ENCODE measurements around the gene OCA2. TPM values are rescaled to one million over a fixed set of nuclear protein-coding genes. Genes with fewer than 3 reads are reported as not detected.

Gene OCA2
- total and polyA plus RNA-seq, 11 donors: 0.04 to 0.10 (median 0.07) TPM; not detected in 8

GRCh38 chr15:27834684-27835083 is 264.4 kb downstream of the OCA2 start:
- 76 to 82% (median 79%) methylated on average over 10 of the region's 10 CpGs for WGBS, 4 donors
- DNase-seq: no peak
- no peak for ATAC-seq
- H3K4me3 ChIP-seq: no peak overlapping the region
- H3K27ac ChIP-seq: no peak overlapping the region
- no peak for TF ChIP-seq POLR2A (IDR thresholded peaks at IDR 0.05)
- TF ChIP-seq CTCF (IDR thresholded peaks at IDR 0.05): no peak
- H3K36me3 ChIP-seq: no peaks in the 10 kb centered on the region
- intact Hi-C loops (cut with DNase I): no loop called here
- H3K4me1 ChIP-seq: no peaks in the 10 kb centered on the region
- H3K9me3 ChIP-seq: no peaks in the 10 kb centered on the region
- peaks cover 0 to 11% (median 0%) of the 10 kb centered on the region in 9 donors for H3K27me3 ChIP-seq

- intact Hi-C loops (cut with DNase I): no loop called here
- 55 to 70% (median 62%) methylated on average over 2 of the region's 2 CpGs for WGBS, 4 donors
- Histone ChIP-seq H3K27ac (no peak overlapping the region), H3K36me3 (no peaks in the 10 kb centered on the region), H3K4me3 (no peak overlapping the region), H3K27me3 (peaks cover 0 to 18% (median 0%) of the 10 kb centered on the region in 9 donors), H3K9me3 (no peaks in the 10 kb centered on the region), H3K4me1 (no peaks in the 10 kb centered on the region)
- no peak for DNase-seq
- TF ChIP-seq POLR2A (IDR thresholded peaks at IDR 0.05) (no peak), CTCF (IDR thresholded peaks at IDR 0.05) (no peak)
- no peak for ATAC-seq
Observed at GRCh38 chr15:27833974-27834373, 265.1 kb downstream of the OCA2 start.

- intact Hi-C loops (cut with DNase I): no loop called here
- Histone ChIP-seq H3K27me3 (peaks cover 0 to 25% (median 0%) of the 10 kb centered on the region in 9 donors), H3K4me1 (no peaks in the 10 kb centered on the region), H3K36me3 (no peaks in the 10 kb centered on the region), H3K4me3 (no peak overlapping the region), H3K27ac (no peak overlapping the region), H3K9me3 (no peaks in the 10 kb centered on the region)
- ATAC-seq (no peak), DNase-seq (no peak)
- 80 to 88% (median 86%) methylated on average over 4 of the region's 4 CpGs for WGBS, 4 donors
- TF ChIP-seq CTCF (IDR thresholded peaks at IDR 0.05): no peak
- no peak for TF ChIP-seq POLR2A (IDR thresholded peaks at IDR 0.05)
Observed at GRCh38 chr15:27833178-27833577, 265.9 kb downstream of the OCA2 start.

GRCh38 chr15:27832237-27832596 is 266.9 kb downstream of the OCA2 start:
- H3K4me3 ChIP-seq: no peak overlapping the region

More at GRCh38 chr15:27832237-27832596, 266.9 kb downstream of the OCA2 start:
- WGBS, 4 donors: 85 to 89% (median 87%) methylated on average over 7 of the region's 7 CpGs
- no peak for ATAC-seq
- no peak for TF ChIP-seq CTCF (IDR thresholded peaks at IDR 0.05)
- TF ChIP-seq POLR2A (IDR thresholded peaks at IDR 0.05): no peak
- Histone ChIP-seq H3K36me3 (no peaks in the 10 kb centered on the region), H3K27me3 (peaks cover 0 to 27% (median 0%) of the 10 kb centered on the region in 9 donors), H3K27ac (no peak overlapping the region), H3K4me1 (no peaks in the 10 kb centered on the region), H3K9me3 (no peaks in the 10 kb centered on the region)
- intact Hi-C loops (cut with DNase I): no loop called here
- no peak for DNase-seq

Measured in heart left ventricle (tissue), 16 donors.